Stomach (tissue), 4 donors: ENCODE measurements around the gene PDE8A.

Source experiments
- POLR2AphosphoS5 ChIP-seq, 3 donors: sonication (generic); formaldehyde crosslinking; IDR thresholded peaks; one replicate each; pipeline ENCODE4 v1.6.1; 2016; ENCODE audit warnings: antibody characterized with exemption in 3 of 3
- TF ChIP-seq, protein P1 (sequence below), 7 experiments: fragments of 450-650 bp in 4 of 7; fragments of 200-600 bp in 3 of 7; sonication (generic) in 3 of 7; IDR thresholded peaks; one replicate each; pipeline ENCODE4 v1.5.1; 2016 to 2019; ENCODE audit warnings: antibody characterized with exemption in 7 of 7, control low read depth in 2 of 7, mild to moderate bottlenecking in 1 of 7

DNA sequence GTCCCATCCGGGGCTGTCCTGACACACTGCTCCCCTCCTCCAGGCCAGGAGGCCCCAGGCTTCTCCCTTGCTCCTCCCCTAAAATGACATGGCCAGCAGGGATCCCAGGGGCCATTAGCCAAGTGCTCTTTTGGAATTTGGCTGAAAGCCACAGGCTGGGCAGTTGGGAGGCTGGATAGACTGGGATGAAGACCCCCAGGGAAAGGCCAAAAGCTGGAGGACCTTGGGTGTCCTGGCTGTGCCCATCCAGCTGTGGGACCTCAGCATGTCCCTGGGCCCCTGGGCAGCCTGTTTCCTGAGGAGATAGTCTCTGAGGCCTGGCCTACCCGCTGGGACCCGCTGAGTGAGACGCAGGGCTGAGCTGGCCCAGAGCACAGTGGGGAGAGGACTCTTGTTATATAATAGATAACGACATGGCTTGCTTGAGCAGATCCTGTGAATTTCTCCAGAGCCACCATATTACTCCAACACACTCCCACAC is 5.7 kb upstream of the PDE8A start:
- no peak for TF ChIP-seq POLR2AphosphoS5 (IDR thresholded peaks at IDR 0.05)
- TF ChIP-seq, protein P1, sequence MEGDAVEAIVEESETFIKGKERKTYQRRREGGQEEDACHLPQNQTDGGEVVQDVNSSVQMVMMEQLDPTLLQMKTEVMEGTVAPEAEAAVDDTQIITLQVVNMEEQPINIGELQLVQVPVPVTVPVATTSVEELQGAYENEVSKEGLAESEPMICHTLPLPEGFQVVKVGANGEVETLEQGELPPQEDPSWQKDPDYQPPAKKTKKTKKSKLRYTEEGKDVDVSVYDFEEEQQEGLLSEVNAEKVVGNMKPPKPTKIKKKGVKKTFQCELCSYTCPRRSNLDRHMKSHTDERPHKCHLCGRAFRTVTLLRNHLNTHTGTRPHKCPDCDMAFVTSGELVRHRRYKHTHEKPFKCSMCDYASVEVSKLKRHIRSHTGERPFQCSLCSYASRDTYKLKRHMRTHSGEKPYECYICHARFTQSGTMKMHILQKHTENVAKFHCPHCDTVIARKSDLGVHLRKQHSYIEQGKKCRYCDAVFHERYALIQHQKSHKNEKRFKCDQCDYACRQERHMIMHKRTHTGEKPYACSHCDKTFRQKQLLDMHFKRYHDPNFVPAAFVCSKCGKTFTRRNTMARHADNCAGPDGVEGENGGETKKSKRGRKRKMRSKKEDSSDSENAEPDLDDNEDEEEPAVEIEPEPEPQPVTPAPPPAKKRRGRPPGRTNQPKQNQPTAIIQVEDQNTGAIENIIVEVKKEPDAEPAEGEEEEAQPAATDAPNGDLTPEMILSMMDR (IDR thresholded peaks at IDR 0.05), result no peak
